ENCODE measurements around the gene GARIN5B.

DNA sequence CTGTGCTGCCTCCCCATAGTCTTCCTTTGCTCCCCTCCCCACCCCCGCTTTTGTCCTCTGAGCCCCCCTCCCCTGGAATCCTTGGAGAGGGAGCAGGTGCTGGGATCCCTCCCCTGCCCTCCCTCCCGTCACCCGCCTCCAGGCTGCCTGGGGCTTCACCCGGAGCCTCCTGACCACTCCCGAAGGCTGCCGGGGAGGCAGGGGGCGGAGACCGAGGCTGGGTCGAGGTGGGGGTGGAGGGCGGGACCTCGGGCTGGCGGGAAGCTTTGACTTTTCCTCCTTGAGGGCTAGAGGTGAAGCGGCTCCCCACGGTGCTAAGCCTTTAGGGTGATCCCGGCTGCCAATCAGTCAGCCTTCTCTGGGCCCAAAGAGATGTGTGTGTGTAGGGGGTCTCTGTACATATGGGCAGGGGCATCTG lies 21.9 kb downstream of the GARIN5B start:
- TF ChIP-seq, protein P1, sequence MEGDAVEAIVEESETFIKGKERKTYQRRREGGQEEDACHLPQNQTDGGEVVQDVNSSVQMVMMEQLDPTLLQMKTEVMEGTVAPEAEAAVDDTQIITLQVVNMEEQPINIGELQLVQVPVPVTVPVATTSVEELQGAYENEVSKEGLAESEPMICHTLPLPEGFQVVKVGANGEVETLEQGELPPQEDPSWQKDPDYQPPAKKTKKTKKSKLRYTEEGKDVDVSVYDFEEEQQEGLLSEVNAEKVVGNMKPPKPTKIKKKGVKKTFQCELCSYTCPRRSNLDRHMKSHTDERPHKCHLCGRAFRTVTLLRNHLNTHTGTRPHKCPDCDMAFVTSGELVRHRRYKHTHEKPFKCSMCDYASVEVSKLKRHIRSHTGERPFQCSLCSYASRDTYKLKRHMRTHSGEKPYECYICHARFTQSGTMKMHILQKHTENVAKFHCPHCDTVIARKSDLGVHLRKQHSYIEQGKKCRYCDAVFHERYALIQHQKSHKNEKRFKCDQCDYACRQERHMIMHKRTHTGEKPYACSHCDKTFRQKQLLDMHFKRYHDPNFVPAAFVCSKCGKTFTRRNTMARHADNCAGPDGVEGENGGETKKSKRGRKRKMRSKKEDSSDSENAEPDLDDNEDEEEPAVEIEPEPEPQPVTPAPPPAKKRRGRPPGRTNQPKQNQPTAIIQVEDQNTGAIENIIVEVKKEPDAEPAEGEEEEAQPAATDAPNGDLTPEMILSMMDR (IDR thresholded peaks at IDR 0.05; ENCODE audit: poor library complexity, severe bottlenecking) = no peak
- TF ChIP-seq POLR2AphosphoS5 (IDR thresholded peaks at IDR 0.05) (peak; percentile 43), EZH2 (IDR thresholded peaks at IDR 0.05; ENCODE audit: borderline replicate concordance, insufficient read depth, low read length, poor library complexity, severe bottlenecking) (no peak), RAD21 (conservative IDR thresholded peaks at IDR 0.05) (no peak), TAF1 (IDR thresholded peaks at IDR 0.05; ENCODE audit: low read depth) (no peak), EP300 (conservative IDR thresholded peaks at IDR 0.05; ENCODE audit: poor library complexity, severe bottlenecking) (no peak), SMC3 (conservative IDR thresholded peaks at IDR 0.05; ENCODE audit: poor library complexity) (no peak)
- TF ChIP-seq, protein P2, sequence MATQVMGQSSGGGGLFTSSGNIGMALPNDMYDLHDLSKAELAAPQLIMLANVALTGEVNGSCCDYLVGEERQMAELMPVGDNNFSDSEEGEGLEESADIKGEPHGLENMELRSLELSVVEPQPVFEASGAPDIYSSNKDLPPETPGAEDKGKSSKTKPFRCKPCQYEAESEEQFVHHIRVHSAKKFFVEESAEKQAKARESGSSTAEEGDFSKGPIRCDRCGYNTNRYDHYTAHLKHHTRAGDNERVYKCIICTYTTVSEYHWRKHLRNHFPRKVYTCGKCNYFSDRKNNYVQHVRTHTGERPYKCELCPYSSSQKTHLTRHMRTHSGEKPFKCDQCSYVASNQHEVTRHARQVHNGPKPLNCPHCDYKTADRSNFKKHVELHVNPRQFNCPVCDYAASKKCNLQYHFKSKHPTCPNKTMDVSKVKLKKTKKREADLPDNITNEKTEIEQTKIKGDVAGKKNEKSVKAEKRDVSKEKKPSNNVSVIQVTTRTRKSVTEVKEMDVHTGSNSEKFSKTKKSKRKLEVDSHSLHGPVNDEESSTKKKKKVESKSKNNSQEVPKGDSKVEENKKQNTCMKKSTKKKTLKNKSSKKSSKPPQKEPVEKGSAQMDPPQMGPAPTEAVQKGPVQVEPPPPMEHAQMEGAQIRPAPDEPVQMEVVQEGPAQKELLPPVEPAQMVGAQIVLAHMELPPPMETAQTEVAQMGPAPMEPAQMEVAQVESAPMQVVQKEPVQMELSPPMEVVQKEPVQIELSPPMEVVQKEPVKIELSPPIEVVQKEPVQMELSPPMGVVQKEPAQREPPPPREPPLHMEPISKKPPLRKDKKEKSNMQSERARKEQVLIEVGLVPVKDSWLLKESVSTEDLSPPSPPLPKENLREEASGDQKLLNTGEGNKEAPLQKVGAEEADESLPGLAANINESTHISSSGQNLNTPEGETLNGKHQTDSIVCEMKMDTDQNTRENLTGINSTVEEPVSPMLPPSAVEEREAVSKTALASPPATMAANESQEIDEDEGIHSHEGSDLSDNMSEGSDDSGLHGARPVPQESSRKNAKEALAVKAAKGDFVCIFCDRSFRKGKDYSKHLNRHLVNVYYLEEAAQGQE (IDR thresholded peaks at IDR 0.05; ENCODE audit: borderline replicate concordance) = no peak
